Measurements from ENCODE around the gene GEMIN8. TPM values are rescaled to one million over a fixed set of nuclear protein-coding genes. Genes with fewer than 3 reads are reported as not detected.

The GEMIN8 gene
- total and polyA plus RNA-seq, 2 of the 8 experiments (the other 6 are each of a cell fraction or from before 2014, with no cell fraction given), result 18.2 to 31.4 TPM

- Histone ChIP-seq H3K27ac (ENCODE audit: low read depth, low read length) (no peak overlapping the region), H3K14ac (ENCODE audit: insufficient read length) (no peak overlapping the region), H2AFZ (ENCODE audit: low read length) (no peak overlapping the region), H2BK20ac (ENCODE audit: low read length) (no peak overlapping the region), H3K79me2 (ENCODE audit: control insufficient read depth in 1 of 2, insufficient read depth in 2 of 2, low read length in 2 of 2) (no peaks in the 10 kb centered on the region), H3K27me3 (replicated peaks in 1 of 4; ENCODE audit: control insufficient read depth in 3 of 4, extremely low read depth in 1 of 4, insufficient read depth in 3 of 4, low read length in 3 of 4) (no peaks in the 10 kb centered on the region), H3K36me3 (ENCODE audit: control insufficient read depth in 2 of 4, insufficient read depth in 4 of 4, low read length in 3 of 4) (peaks cover 0 to 14% (median 1%) of the 10 kb centered on the region in 4 experiments; a peak in 5 of 8 replicates), H4K8ac (ENCODE audit: extremely low read depth, insufficient read depth, low read length) (no peak overlapping the region), H4K91ac (replicated peaks; ENCODE audit: insufficient read length, low read length) (no peak overlapping the region), H2BK120ac (replicated peaks; ENCODE audit: low read depth, low read length) (no peak overlapping the region), H3K23me2 (ENCODE audit: low read depth, low read length) (no peaks in the 10 kb centered on the region), H3K4me1 (replicated peaks in 1 of 4; ENCODE audit: control insufficient read depth in 3 of 4, insufficient read depth in 4 of 4, low read length in 3 of 4) (no peaks in the 10 kb centered on the region), H3K18ac (ENCODE audit: extremely low read depth, low read length) (no peak overlapping the region), H4K20me1 (replicated peaks in 1 of 2; ENCODE audit: control insufficient read depth in 1 of 2, insufficient read depth in 2 of 2, low read length in 2 of 2) (no peaks in the 10 kb centered on the region), H2BK12ac (ENCODE audit: low read depth, low read length) (no peak overlapping the region), H3K9ac (replicated peaks in 1 of 4; ENCODE audit: extremely low read depth in 1 of 4, low read depth in 3 of 4, low read length in 3 of 4) (no peak overlapping the region), H3K56ac (replicated peaks; ENCODE audit: insufficient read length, low read depth, low read length) (no peak overlapping the region), H3K23ac (ENCODE audit: insufficient read length) (no peak overlapping the region), H2AK5ac (ENCODE audit: low read depth, low read length) (no peak overlapping the region), H3K4me3 (ENCODE audit: extremely low read depth in 1 of 4, insufficient read depth in 2 of 4, low read depth in 3 of 4, low read length in 4 of 4) (no peak overlapping the region), H3K79me1 (ENCODE audit: low read depth, low read length) (no peaks in the 10 kb centered on the region), H3K4ac (replicated peaks; ENCODE audit: insufficient read length, low read depth, low read length) (no peak overlapping the region), H3K4me2 (ENCODE audit: insufficient read depth in 1 of 2, low read depth in 2 of 2, low read length in 2 of 2) (no peak overlapping the region), H2BK5ac (ENCODE audit: low read depth, low read length) (no peak overlapping the region), H3K9me3 (ENCODE audit: insufficient read depth in 2 of 2, low read depth in 1 of 2, low read length in 1 of 2) (no peaks in the 10 kb centered on the region), H4K5ac (ENCODE audit: insufficient read length, low read depth, low read length) (no peak overlapping the region), H2BK15ac (ENCODE audit: low read length) (no peak overlapping the region)
- TF ChIP-seq RNF2 (IDR thresholded peaks at IDR 0.05; ENCODE audit: borderline replicate concordance, low read depth, low read length, missing control alignments, poor library complexity, severe bottlenecking) (no peak), CTCF (IDR thresholded peaks at IDR 0.05; ENCODE audit: control extremely low read depth in 1 of 3, insufficient read depth in 1 of 3, low read depth in 1 of 3, low read length in 3 of 3) (no peak), BACH1 (IDR thresholded peaks at IDR 0.05; ENCODE audit: low read length) (no peak), CEBPB (IDR thresholded peaks at IDR 0.05; ENCODE audit: low read depth, low read length) (no peak), EGR1 (IDR thresholded peaks at IDR 0.05; ENCODE audit: borderline replicate concordance, low read depth, low read length) (no peak), TAF7 (optimal IDR thresholded peaks at IDR 0.05; ENCODE audit: borderline replicate concordance, low read depth, low read length) (no peak), RAD21 (IDR thresholded peaks at IDR 0.05 in 1 of 2, conservative IDR thresholded peaks at IDR 0.05 in 1 of 2; ENCODE audit: low read depth in 2 of 2, low read length in 2 of 2) (no peak), E2F6 (IDR thresholded peaks at IDR 0.05) (no peak)
- WGBS, 2 experiments (ENCODE audit: extremely low coverage in 1 of 2, insufficient coverage in 1 of 2, insufficient read length in 1 of 2, insufficient replicate concordance in 2 of 2, low coverage in 1 of 2, low lambda C conversion rate in 2 of 2, missing lambda C conversion rate in 1 of 2), result 90% methylated on average over 4 of the region's 4 CpGs; no CpG with 5 or more reads in 1 of the 2 experiments
- DNase-seq (ENCODE audit: low read depth in 1 of 2, low spot score in 2 of 2) (no peak), FAIRE-seq (no peak)
- ChIA-PET POLR2A (ENCODE audit: partially characterized antibody) (no interaction called here), CTCF (ENCODE audit: partially characterized antibody) (interaction anchor here (1.5 kb wide), 1 partner anchor 11 kb away, joined by 5 read pairs; no protein-coding TSS in a partner anchor)
Measured at GRCh38 chrX:14014526-14014925, 15.2 kb downstream of the GEMIN8 start.

All from H1 (cell line).